Uterus (tissue), 2 donors: ENCODE measurements around the gene VRK2.

Experiments
- POLR2A ChIP-seq, 2 donors: fragments of 450-650 bp; IDR thresholded peaks; one replicate each; pipeline ENCODE4 v1.6.1; 2016; ENCODE audit warnings: antibody characterized with exemption in 2 of 2, mild to moderate bottlenecking in 1 of 2, moderate library complexity in 1 of 2
- TF ChIP-seq, protein P1 (sequence below), 4 experiments: fragments of 200-600 bp in 2 of 4; fragments of 450-650 bp in 2 of 4; sonication (generic) in 2 of 4; IDR thresholded peaks; one replicate each; pipeline ENCODE4 v1.5.1; 2016 to 2019; ENCODE audit warnings: antibody characterized with exemption in 4 of 4, mild to moderate bottlenecking in 2 of 4, moderate library complexity in 1 of 4

DNA sequence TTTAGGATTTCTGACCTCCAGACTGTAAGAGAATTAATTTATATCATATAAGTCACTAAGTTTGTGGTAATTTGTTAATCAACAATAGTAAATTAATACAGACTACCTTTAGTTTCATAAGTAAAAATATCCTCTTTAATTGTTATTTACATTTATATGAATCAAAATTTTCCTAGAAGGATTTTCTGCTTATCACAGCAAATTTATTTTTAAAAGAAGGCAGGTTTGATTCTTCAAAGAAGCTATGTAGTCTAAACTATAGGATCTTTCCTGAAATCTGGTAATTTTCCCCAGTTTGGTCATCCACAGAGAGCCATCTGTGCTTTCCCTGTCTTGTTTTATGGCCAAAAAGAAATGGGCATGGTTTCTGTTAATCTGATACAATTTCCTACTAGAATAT, 13.1 kb upstream of the VRK2 start:
- no peak for TF ChIP-seq POLR2A (IDR thresholded peaks at IDR 0.05)
- TF ChIP-seq, protein P1, sequence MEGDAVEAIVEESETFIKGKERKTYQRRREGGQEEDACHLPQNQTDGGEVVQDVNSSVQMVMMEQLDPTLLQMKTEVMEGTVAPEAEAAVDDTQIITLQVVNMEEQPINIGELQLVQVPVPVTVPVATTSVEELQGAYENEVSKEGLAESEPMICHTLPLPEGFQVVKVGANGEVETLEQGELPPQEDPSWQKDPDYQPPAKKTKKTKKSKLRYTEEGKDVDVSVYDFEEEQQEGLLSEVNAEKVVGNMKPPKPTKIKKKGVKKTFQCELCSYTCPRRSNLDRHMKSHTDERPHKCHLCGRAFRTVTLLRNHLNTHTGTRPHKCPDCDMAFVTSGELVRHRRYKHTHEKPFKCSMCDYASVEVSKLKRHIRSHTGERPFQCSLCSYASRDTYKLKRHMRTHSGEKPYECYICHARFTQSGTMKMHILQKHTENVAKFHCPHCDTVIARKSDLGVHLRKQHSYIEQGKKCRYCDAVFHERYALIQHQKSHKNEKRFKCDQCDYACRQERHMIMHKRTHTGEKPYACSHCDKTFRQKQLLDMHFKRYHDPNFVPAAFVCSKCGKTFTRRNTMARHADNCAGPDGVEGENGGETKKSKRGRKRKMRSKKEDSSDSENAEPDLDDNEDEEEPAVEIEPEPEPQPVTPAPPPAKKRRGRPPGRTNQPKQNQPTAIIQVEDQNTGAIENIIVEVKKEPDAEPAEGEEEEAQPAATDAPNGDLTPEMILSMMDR (IDR thresholded peaks at IDR 0.05) = no peak
